Nasal cavity respiratory epithelium epithelial cell of viscerocranial mucosa (primary cell): Measurements from ENCODE around the gene OR5M10. TPM values are rescaled to one million over a fixed set of nuclear protein-coding genes. Genes with fewer than 3 reads are reported as not detected.

Source experiments
- total RNA-seq: library from RNA; depleted of rRNA; stranded (reverse); fragments of >200 nt; gene quantifications from 2 replicates; pipeline ENCODE4 v1.2.3, GENCODE V29; 2014

The OR5M10 gene
- total RNA-seq: not detected in 2 replicates

DNA sequence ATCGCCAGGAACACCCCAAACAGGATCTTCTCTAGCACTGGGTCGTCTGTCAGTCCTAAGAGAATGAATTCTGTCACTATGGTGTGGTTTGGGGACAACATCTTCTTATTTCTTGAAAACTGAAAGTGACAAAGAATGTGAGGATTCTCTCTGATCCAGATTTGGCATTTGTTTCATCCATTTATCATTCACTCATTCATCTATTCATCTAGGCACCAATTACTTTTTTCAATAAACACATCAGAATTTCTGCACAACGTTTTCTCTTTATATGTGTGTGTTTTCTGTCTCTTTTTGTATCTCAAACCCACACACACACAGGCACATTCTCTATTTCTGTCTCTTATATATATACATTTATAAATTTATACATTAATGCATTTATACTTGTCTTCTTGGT is at the start of gene OR5M10:
TSS of gene OR5M10 (minus strand) at position 101 of the 400 bp plus-strand sequence. CDS start at position 101, 0 bp downstream.

DNA sequence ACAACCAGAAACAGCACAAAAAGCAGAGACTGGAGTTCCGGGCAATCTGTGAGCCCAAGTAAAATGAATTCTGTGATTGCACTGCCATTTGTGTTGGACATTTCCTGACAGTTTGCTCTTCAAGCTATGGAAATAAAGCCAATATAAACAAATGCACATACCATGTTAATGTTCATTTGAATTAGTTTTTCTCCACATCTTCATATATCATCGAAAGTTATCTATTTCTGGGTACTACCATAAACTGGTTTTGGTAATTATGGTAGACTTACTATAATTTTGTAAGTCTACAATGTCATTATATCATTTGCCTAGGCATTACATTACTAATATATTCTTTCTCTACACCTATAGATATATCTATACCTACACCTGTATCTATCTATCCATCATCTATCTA is 34.4 kb downstream of the OR5M10 start, which contains the start of gene OR5M11:
TSS of gene OR5M11 (minus strand) at position 101 of the 400 bp plus-strand sequence. CDS start at position 101, 0 bp downstream.

Other genes with a start within 250 kb of the OR5M10 start
- not detected in 2 replicates for gene OR8K1, start 231.7 kb downstream of the OR5M10 start, total RNA-seq
- not detected in 2 replicates for gene OR8J1, start 223.4 kb downstream of the OR5M10 start, total RNA-seq
- not detected in 2 replicates for gene OR8U1, start 202.1 kb downstream of the OR5M10 start, total RNA-seq
- gene OR5AL1, start 165.0 kb downstream of the OR5M10 start, total RNA-seq: not detected in 2 replicates
- not detected in 2 replicates for gene OR5M3, start 104.4 kb downstream of the OR5M10 start, total RNA-seq
- gene OR5M8, start 86.4 kb downstream of the OR5M10 start, total RNA-seq: not detected in 2 replicates
- gene OR5M11, start 34.5 kb downstream of the OR5M10 start, total RNA-seq: not detected in 2 replicates
- not detected in 2 replicates for gene OR5M1, start 37.2 kb upstream of the OR5M10 start, total RNA-seq
- not detected in 2 replicates for gene OR5AP2, start 64.7 kb upstream of the OR5M10 start, total RNA-seq
- not detected in 2 replicates for gene OR5AR1, start 86.0 kb upstream of the OR5M10 start, total RNA-seq
- gene OR9G1, start 121.4 kb upstream of the OR5M10 start, total RNA-seq: not detected in 2 replicates
- gene OR9G4, start 171.0 kb upstream of the OR5M10 start, total RNA-seq: not detected in 2 replicates